Epidermal melanocyte (primary cell): ENCODE measurements around the gene SLCO2A1.

ENCODE experiments used
- DNase-seq: peaks from one replicate; pipeline ENCODE4 v3.0.0; 2011; ENCODE audit warnings: low spot score; ENCODE audit not compliant: insufficient read length

The SLCO2A1 gene

DNA sequence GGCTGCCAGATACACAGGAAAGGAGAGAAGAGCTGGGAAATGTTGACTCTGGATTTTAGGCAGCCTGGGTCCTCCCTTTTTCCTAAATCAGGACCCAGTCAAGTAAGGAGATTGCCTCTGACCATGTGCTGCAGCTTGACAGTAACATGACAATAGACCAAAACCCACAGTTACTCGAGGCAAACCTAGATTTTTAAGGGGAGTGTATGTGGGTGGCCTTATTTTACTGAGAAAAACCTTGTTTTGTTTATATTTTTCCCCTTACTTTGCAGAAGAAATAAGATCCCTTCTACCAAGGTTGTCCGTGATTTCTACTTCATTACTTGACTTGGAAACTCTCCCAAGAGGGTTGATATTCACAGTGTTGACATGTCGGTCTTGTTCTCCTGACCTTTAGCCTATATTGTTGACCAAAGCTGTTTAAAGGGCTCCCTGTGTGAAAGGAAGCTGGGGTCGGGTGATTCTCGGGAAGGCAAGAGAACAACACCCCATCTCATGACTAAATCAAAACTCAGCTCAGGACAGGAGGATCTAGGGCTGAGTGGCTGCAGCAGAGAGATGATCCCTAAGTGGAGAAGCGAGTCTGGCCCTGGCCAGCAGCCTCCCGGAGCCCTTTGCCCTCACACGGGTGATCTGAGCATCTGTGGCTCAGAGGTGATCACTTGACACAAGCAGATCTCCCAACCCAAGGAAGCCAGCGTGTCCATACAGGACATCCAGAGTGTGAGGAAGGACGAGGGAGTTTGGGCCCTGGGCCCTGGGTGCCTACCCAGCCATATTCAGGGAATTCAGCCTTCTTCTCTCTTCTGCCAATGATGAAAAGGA is 31.0 kb upstream of the SLCO2A1 start:
- DNase-seq = no peak

DNA sequence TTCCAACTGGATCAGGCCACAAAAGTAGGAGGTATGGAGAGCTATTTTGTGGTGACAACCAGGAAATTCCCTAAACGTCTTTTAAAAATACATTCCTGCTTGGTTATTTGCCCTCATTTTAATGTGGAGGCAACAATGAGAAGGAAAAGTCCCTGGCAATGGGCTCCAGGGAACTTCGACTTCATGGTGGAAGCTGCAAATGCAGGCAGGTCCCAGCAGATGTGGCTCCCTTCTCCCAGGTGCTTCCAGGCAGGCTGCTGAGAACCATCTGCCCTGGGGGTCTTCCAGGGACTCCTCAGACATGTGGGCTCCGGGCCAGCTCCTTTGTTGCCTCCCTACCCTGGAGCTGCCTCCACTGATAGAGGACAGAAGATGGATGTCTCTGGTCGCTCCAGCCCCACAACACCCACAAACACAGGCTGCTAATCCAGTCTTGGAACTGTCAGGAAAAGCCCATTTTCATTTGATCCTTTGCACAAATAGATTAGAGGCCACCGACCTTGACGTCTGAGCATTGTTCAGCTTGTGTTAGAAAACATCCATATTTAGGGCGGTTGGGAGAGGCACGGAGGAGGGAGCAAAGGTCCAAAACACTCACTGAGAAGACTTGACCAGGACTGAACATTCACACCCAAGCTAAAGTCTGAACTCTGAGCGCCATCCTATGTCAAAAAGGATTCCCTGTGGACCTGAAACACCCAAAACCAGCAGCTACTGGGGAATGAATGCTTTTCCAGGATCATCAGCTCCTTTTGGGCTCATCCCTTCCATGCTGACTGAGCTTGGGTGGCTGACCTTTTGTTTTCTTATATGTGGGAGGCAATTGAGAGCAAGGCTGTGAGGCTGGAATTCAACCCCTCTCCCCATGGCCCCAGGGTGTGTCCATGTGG is 30.2 kb upstream of the SLCO2A1 start:
- no peak for DNase-seq

DNA sequence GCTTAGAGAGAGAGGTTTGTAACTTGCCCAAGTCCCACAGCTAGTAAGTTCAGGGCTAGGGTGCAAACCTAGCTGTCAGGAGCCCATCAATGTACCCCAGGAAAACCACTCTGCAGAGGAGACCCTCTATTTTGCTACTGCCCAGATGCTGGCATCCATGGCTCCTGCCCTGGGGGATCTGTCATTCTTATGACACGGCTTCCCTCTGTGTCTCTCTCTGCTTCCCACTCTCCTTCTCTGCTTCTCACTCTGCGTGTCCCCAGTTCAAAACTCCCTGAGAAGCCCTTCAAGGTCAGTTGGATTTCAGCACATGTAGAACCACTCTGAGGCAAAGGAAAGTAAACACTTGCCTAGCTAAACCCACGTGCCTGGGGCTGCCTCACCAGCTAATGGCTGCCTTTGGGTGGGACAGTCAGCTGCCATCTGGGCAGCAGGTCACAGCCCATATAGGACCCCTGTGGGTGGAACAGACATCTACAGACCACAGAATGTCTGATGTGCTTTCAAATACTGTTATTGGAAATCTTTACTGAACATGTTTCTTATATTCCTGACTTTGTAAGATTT is 29.4 kb upstream of the SLCO2A1 start:
- no peak for DNase-seq

DNA sequence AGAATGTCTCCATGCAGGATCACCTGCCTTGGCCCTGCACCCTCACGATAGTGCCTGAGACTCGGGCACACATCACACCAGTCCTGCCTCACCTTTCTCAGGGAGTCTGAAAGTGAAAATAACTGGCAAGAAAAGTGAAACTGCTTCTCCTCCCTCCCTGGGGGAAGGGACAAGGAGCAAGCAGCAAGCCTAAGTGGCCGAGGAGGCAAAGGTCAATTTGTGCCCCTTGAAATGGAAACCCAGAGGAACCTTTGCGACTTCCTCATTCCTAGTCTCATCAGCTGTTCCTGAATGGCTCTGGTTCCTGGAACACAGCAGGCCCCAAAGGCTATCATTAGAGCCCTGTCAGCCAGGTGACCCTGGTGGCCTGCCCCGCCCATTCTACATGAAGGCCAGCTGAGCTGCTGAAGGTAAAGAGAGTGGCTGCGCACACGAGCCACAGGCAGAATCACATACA is 28.0 kb upstream of the SLCO2A1 start:
- DNase-seq = no peak

DNA sequence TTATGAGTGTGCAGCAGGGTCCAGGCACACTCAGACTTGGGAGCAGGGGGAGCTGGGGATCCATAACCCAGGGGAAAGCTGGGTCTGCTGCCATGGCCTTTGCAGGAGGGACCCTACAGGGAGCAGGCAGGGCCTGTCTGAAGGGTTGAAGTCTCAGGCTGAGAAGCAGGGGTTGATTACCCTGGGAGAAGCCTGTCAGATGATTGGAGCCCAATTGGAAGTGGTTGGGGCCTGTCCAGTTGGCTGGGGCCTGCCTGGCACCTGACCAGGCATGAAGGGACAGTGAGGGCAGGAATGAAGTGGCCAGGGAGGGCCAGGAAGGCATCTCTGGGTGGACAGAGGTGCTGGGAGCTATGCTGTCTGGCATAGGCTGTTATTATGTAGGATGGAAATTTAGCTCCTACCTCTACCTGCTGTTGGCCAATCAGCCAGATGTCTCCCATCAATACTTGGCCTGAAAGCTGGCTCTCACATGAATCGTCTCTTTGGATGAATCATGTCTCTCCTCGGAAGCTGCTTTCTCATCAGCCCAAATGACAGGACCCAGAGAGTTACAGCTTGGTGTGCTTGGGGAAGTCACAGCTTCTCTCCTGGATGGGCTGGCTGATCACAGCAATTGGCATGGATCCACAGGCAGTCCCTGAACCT is 27.4 kb upstream of the SLCO2A1 start:
- no peak for DNase-seq

DNA sequence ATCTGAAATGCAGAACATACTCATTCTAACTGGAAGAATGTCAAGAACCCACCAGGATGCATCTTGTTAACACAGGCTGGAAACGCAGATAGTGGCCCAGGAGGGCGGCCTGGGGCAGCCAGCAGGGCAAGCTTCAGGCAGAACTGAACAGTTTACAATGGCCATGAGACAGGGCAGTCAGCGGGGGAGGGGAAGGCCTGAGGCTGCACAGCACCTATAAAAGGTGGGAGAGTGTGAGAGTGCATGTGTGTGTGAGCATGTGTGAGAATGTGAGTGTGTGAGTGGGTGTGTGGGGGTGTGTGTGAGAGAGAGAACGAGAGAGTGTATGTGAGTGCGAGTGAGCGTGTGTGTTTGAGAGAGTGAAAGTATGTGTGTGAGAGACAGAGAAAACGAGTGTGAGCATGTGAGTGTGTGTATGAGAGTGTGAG is 26.8 kb upstream of the SLCO2A1 start:
- no peak for DNase-seq

DNA sequence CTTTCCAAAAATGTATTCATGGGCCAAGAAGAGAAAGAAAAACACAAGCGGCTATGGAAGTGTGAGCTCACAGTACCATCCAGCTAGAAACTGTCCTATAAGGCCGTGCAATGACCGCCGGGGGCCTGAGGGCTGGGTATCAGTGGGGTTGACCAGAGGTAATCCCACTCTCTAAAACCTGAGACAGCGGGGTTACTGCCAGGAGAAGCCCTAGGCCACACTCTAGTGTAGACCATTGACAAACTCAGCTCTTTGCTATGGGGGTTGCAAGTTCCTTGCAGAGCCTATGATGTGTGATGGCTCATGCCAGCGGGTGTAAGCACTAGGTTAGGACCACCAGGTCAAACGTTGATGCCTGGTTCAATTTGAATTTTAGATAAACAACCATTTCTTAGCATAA is 25.9 kb upstream of the SLCO2A1 start:
- no peak for DNase-seq

DNA sequence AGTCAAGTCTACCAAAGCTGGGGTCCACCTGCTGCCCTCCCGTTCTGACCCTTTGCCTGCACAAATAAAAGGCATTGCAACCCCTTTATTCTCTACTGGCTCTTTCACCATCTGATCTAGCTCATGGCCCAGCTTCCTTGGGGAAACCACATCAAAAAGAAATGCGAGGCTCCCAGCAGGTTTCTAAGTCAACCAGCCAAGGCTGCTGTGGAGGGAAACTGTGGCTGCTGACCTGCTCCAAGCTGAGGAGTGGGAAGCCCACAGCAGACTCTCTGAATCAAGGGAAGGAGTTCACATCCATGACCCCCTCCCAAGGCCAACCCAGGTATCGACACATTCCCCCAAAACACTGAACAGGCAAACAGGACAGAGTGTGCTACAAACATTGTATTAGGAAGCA is 25.2 kb upstream of the SLCO2A1 start:
- DNase-seq = no peak

DNA sequence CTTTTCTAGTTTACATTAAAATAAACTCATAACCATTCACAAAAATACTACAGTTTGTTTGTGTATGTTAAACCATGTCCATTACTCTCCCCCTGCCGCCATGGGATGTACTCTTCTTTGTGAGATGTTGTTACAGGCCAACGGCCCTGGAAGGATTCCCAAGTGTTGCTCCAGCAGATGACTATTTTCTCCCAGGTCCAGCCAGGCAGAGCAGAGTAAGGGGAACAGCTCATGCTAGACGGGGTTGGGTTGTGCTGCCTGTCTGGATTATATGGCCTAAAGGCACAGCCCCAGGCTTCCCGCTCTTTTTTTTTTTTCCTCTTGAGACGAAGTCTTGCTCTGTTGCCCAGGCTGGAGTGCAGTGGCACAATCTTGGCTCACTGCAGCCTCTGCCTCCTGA is 24.5 kb upstream of the SLCO2A1 start:
- DNase-seq = no peak

DNA sequence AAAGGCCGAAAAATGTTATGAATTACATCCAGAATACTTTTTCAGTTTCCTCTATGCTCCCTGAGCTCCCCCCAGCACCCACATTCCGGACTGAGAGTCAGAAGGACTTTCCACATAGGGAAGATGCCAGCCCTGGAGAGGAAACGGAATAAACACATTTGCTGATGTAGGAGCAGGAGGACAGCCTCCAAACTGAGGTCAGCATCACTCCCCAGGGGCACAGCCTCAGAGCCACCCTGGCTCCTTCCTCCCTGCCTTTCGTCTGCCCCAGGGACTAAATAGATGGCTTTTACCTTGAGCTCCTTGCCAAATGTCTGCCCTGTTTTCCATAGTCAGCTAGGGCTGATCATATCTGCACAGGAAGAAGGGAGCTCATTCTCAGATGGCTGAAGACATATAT is 22.6 kb upstream of the SLCO2A1 start:
- no peak for DNase-seq

DNA sequence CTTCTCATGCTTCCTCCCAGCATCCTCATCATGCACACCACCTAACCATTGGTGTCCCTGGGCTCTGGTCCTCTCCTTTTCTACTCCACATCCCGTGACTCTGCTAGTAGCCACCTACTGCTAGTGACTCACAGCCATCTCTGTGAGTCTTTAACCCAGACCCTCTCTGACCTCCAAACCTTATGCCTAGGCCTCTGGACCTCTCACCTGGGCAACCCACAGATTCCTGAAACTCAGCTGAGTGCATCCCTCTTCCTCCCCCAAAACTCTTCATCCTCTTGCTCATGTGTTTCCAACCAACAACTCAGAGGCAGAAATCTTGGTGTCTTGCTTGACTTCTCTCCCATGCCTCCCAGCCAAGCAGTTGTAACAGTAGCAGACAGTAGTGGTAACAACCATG is 20.0 kb upstream of the SLCO2A1 start:
- DNase-seq = no peak

DNA sequence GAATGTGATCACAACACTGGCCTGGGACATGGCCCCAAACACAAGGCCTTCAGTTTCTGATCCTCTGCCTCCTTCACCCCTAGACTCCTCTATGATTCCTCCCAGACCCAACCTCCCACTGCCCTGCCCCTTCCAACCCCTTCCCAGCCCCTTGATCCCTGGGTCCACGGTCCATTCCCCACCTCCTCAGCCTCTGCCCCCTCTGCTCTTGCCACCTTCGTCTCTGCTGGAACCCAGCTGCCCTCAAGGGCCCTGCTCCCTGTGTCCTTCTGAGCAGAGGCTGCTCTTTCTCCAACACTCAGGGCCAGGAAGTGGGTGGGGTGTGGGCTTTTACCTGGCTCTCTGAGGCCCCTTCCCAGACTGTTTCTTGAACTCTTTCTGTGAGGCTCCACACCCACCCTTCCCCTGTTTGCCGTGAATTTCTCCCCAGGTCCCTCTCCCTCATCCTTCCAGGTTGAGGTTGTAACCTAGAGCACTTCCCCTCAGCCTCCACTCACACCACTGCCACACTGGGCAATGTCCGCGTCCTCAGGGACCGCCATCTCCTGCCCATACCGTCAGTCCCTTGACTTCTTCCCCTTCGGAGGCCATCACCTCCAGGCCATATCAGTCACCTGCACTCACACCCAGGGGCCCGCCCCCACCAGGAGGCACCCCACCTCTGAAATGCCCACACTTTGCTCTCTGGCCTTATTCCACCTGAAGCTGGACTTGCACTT is 18.7 kb upstream of the SLCO2A1 start:
- no peak for DNase-seq

DNA sequence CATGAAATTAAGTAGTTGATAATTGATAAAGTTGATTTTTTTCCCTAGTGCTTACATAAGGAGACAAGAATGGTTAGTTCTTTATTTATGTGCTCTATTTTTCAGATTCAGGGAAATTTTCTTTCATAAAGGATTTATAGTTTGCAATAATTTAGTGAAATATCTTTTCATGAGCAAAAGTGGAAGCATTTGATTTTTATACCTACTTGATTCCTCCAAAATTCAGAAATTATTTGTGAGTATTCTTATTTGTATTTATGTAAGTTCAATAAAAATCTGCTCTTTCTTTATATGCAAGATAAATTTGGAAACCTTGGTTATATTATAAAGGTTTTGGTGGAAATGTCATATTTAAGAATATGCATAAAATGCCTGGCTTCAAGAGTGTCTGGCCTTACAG is 14.7 kb upstream of the SLCO2A1 start:
- no peak for DNase-seq

DNA sequence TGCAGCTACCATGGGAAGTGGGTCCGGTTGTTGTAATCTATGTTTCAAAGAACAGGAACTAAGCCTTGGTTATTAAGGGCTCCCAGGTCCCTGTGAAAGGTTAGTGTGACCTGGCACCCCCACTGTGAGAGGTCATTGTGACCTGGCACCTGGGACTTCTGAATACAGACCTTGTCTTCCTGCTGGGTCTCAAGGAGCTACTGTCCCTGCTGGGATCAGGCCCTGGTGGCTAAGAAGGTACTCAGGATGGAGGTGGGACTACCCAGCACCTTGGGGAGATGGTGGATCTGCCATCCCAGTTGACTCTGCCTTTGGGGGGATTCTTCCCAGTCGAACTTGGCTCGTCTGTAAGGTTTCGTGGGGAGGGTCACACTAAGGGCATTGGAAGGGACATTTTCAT is 10.3 kb upstream of the SLCO2A1 start:
- no peak for DNase-seq

DNA sequence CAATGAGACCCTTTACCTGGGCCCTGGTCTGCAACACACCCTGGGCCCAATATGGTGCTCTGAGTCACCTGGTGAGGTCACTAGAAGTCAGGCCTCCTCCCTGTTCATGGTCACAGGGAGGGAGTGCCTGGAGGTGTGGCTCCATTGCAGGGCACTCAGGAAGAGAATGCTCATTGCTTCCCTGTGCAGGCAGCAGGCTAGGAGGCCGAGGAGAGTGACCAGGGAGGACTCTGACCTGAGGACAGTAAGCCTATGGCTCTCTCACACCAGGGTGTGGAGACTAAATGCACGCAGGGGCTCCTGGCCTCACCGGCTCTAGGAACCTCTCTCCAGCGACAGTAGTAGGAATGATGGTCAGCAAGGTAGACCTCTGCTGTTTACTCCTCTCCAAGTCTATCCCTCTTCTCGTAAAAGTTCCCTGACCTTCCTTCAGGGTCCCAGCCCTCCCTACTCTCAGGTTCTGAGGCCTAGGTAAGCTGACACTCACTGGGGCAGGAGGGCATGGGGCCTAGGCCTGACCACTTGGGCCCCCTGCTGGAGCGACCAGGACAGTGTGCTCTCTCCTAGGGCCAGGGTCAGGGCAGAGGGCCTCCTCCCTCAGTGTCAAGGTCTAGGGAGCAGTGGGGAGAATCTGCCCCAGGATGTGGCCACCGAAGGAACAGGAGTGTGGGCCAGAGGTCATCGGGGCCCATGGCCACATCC is 9.6 kb upstream of the SLCO2A1 start:
- DNase-seq = no peak

DNA sequence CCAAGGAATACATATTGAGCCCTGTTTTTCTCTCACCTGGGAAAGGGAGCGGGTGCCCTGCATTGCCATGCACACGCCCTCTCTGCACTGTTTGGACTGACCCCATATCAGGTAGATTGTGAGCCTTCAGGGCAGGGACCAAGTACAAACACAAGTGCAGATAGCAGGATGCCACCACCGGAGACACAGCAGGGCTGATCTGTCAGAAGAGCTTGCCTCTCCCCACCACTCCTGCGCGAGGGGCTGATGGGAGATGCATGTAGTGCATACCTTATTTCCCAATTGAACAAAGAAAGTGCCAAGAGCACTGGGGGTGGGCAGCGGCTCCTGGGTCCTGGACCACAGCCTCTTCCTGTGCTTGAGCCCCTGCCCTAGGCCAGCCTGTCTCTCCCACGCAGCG is 9.0 kb upstream of the SLCO2A1 start:
- no peak for DNase-seq

DNA sequence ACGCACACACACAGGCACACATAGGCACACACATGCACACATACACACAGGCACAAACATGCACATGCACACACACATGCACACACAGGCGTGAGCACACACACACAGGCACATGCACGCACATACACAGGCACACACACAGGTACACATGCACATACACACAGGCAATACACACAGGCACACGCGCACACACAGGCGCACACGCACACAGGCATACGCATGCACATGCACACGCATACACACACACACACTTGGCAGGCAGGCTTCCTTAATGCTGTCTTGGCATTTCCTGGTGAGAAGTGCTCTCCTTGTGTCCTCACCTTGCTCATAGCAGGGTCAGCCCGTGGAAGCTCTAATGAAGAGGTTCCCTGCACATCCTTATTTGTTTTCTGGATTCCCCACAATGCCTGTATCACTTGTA is 8.4 kb upstream of the SLCO2A1 start:
- no peak for DNase-seq

DNA sequence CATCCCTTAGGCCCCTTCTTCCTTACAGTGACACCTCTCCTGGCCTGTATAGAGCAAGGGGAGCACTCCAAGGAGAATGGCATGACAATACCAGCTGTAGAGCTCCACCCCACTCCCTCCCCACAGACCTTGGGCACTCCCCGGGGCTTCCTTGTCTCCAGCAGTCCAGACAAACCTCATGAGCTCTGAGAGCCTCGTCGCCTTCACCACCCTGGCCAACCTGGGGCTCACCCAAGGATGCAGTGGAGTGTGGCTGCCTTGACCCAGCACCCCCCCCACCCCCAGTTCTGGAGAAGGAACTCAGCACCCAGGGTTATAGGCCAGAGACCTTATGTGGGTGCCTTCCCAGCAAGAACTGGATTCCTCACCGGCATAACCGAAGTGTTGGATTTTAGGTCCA is 7.4 kb upstream of the SLCO2A1 start:
- DNase-seq = no peak

DNA sequence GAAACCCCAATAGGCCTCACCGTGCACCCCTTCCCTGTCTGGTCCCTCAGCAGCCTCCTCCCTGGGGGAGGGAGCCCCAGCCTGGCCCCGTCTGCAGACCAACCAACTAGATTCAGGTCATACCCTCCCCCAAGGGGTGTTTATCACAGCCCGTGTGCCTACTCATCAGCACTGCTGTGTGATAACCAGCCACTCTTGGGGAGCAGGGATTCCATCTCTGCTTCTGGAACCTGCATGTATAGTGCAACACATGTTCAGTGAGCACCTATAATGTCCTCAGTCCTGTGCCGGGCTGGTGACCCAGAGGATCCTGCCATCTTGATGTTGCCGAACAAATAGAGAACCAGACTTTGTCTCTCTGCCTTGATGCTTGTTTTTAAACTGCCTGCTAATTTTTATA is 6.6 kb upstream of the SLCO2A1 start:
- no peak for DNase-seq

DNA sequence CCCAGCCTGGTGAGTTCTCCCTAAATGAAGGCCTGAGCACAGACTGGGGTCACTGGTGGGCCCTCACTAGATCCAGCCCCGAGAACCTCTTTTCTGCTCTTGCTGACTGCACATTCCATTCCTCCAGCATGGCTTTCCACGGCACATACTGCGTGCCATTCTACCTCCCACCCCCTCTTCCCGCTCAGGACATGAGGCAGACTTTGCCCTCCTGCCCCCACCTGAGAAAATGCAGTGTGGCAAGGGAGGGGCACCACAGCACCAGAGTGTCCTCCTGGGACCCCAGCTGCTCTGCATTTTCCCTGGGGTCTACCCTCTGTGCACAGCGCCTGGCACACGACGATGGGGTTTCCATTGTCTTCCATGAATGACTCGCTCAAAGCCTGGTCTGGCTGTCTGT is 6.1 kb upstream of the SLCO2A1 start:
- no peak for DNase-seq
